ENCODE data around the gene CDC34. TPM values are rescaled to one million over a fixed set of nuclear protein-coding genes. Genes with fewer than 3 reads are reported as not detected.

The CDC34 gene
- total and polyA plus RNA-seq, 7 donors: 72.6 to 160 (median 107) TPM

DNA sequence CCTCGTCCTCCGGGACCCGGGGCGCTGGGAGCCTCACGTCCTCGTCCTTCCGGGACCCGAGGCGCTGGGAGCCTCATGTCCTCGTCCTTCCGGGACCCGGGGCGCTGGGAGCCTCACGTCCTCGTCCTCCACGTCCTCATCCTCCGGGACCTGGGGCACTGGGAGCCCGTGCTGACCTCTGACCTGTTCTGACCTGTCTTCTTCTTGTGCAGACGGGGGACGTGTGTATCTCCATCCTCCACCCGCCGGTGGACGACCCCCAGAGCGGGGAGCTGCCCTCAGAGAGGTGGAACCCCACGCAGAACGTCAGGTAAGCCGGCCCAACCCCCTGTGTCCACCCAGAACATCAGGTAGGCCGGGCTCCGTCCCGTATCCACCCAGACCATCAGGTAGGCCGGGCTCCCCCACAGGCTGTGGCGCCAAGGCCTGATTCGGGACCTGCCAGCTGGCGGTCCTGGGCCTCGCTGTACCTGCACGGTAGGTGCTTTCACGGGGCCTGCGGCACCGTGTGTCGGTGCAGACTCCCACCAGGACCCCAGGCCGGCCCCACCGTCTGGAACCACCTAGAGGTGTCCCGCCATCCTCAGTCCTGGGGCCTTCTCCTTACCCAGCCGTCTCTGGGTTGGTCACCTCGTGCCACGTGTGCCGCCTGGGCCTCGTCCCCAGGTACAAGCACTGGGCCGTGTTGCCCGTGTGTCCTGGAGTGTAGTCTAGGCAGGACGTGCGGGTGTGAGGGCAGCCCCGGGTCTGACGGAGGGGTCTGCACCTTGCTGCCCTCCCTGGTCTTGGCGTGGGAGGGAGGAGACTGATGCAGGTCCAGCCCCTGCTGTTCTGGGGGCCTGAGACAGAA lies 4.7 kb downstream of the CDC34 start:
- TF ChIP-seq, protein P1, sequence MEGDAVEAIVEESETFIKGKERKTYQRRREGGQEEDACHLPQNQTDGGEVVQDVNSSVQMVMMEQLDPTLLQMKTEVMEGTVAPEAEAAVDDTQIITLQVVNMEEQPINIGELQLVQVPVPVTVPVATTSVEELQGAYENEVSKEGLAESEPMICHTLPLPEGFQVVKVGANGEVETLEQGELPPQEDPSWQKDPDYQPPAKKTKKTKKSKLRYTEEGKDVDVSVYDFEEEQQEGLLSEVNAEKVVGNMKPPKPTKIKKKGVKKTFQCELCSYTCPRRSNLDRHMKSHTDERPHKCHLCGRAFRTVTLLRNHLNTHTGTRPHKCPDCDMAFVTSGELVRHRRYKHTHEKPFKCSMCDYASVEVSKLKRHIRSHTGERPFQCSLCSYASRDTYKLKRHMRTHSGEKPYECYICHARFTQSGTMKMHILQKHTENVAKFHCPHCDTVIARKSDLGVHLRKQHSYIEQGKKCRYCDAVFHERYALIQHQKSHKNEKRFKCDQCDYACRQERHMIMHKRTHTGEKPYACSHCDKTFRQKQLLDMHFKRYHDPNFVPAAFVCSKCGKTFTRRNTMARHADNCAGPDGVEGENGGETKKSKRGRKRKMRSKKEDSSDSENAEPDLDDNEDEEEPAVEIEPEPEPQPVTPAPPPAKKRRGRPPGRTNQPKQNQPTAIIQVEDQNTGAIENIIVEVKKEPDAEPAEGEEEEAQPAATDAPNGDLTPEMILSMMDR (IDR thresholded peaks at IDR 0.05): no peak
- DNase-seq: no peak
- peaks cover 32% of the 10 kb centered on the region for H3K4me1 ChIP-seq
- no peak for ATAC-seq
- peaks cover 0 to 46% of the 10 kb centered on the region in 2 donors for H3K36me3 ChIP-seq (ENCODE audit: insufficient read depth in 1 of 2, low read depth in 1 of 2)
- 89 to 90% (median 89%) methylated on average over 51 to 55 of the region's 55 CpGs for WGBS, 3 donors
- intact Hi-C loops (cut with DNase I): no loop called here
- H3K27me3 ChIP-seq (ENCODE audit: insufficient read depth in 3 of 3, low read length in 2 of 3): no peaks in the 10 kb centered on the region
- H3K9me3 ChIP-seq: no peaks in the 10 kb centered on the region
- no peak overlapping the region for H3K27ac ChIP-seq
- no peak overlapping the region for H3K4me3 ChIP-seq

DNA sequence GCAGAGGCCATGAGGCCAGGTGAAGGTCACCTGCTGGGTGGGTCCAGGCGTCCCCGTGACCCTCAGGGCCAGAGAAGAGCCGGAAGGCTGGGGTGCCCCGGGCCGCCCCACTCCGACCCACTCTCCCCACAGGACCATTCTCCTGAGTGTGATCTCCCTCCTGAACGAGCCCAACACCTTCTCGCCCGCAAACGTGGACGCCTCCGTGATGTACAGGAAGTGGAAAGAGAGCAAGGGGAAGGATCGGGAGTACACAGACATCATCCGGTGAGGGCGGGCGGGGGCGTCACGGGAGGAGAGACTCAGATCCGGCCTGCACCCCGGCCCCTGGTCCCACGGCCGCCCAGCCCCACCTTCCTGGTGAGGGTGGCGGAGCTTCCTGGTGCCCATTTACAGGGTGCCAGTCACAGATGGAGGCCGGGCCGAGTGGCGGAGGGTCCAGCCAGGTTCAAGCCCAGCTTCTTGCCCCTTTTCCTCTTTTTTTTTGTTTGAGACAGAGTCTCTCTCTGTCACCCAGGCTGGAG lies 5.4 kb downstream of the CDC34 start:
- 95 to 96% (median 96%) methylated on average over 26 of the region's 26 CpGs for WGBS, 3 donors
- Histone ChIP-seq H3K27ac (no peak overlapping the region), H3K4me3 (no peak overlapping the region), H3K9me3 (no peaks in the 10 kb centered on the region), H3K27me3 (ENCODE audit: insufficient read depth in 3 of 3, low read length in 2 of 3) (no peaks in the 10 kb centered on the region), H3K36me3 (ENCODE audit: insufficient read depth in 1 of 2, low read depth in 1 of 2) (peaks cover 0 to 53% of the 10 kb centered on the region in 2 donors), H3K4me1 (peaks cover 32% of the 10 kb centered on the region)
- TF ChIP-seq, protein P1 (IDR thresholded peaks at IDR 0.05): no peak
- DNase-seq: no peak
- intact Hi-C loops (cut with DNase I): no loop called here
- ATAC-seq: no peak

DNA sequence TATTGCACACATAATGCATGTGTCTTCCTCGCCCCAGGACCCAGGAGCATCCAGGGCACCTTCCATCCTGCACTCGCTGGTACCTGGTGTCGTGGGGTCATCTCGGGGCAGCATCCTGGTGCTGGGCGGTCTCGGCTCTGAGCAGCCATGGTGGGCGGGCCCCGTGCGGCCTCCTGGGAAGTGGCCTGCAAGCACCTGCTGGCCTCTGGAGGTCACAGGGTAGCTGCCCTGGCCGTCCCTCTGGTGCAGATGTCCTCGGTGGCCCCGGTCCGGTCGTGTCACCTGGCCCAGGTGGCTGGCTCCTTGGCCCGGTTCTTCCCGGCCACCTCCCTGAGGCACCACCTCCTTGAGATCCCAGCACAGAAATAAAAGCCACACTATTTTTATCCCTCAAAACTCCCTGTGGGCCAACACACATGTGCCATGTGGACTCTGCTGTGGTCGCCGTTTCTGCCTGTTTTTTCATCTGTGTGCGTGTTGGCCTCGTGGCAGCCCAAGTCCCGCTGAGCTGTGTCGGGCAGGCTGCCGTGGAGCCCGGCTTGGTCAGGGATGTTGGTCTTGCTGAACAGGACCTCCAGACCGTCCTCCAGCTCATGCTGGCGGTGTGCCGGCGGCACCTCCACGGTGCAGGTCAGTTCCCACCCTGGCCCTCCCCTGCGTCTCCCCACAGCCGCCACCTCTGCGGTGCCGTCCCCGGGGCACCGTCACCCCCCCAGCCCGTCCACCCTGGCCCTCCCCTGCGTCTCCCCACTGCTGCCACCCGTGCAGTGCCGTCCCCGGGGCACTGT lies 7.3 kb downstream of the CDC34 start:
- no peaks in the 10 kb centered on the region for H3K9me3 ChIP-seq
- peak in 1 of 4 donors; percentile 22 for ATAC-seq
- H3K27ac ChIP-seq: no peak overlapping the region
- H3K36me3 ChIP-seq (ENCODE audit: insufficient read depth in 1 of 2, low read depth in 1 of 2): peaks cover 0 to 66% of the 10 kb centered on the region in 2 donors
- no peak overlapping the region for H3K4me3 ChIP-seq
- intact Hi-C loops (cut with DNase I): no loop called here
- TF ChIP-seq, protein P1 (IDR thresholded peaks at IDR 0.05): no peak
- DNase-seq: no peak
- H3K4me1 ChIP-seq: peaks cover 24% of the 10 kb centered on the region
- 55 to 85% (median 79%) methylated on average over 39 to 40 of the region's 40 CpGs for WGBS, 3 donors
- H3K27me3 ChIP-seq (ENCODE audit: insufficient read depth in 3 of 3, low read length in 2 of 3): no peaks in the 10 kb centered on the region

DNA sequence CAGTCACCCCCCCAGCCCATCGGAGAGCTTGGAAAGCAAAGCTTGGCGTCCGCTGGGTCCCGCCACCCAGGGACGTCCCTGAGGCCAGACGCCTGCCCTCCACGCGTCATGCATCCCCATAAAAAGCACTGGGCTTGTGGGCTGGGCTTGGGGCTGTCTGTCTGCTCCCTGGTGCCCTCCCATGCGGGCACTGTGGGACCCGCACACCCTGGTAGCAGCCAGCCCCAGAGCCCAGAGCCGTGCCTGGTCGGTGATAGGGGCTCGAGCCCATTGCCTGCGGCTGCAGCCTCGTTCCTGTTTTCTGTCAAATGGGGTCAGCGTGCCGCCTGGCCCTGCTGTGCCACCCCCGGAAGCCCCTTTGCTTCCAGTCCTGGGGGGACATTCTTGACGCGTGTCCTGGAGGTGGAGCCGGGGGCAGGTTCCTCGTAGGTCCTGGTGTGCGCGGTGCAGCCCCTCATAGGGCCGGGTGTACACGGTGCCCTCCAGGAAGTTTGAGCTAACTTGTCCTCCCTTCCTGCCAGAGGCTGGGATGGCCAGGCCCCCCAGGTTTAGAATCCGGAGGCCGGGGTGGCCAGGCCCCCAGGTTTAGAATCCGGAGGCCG lies 8.0 kb downstream of the CDC34 start:
- no peaks in the 10 kb centered on the region for H3K9me3 ChIP-seq
- DNase-seq: no peak
- intact Hi-C loops (cut with DNase I): no loop called here
- H3K4me3 ChIP-seq: no peak overlapping the region
- H3K27ac ChIP-seq: no peak overlapping the region
- WGBS, 3 donors: 74 to 91% (median 86%) methylated on average over 30 of the region's 30 CpGs
- no peak for ATAC-seq
- H3K36me3 ChIP-seq (ENCODE audit: insufficient read depth in 1 of 2, low read depth in 1 of 2): peaks cover 0 to 66% of the 10 kb centered on the region in 2 donors
- peaks cover 20% of the 10 kb centered on the region for H3K4me1 ChIP-seq
- TF ChIP-seq, protein P1 (IDR thresholded peaks at IDR 0.05): no peak
- no peaks in the 10 kb centered on the region for H3K27me3 ChIP-seq (ENCODE audit: insufficient read depth in 3 of 3, low read length in 2 of 3)

Measured in psoas muscle (tissue), 8 donors.